HPDE6-E6E7 (cell line): Measurements from ENCODE around the gene NDUFB7.
"Not testable (repeated sequence)": the region's sequence is repeated elsewhere in the genome, so short reads cannot be mapped to it uniquely, and the experiment has no call there.

Experiments
- DNase-seq: peaks from one replicate; pipeline ENCODE4 v3.0.0; 2011; ENCODE audit warnings: missing footprints; ENCODE audit errors: extremely low spot score

NDUFB7 gene

DNA sequence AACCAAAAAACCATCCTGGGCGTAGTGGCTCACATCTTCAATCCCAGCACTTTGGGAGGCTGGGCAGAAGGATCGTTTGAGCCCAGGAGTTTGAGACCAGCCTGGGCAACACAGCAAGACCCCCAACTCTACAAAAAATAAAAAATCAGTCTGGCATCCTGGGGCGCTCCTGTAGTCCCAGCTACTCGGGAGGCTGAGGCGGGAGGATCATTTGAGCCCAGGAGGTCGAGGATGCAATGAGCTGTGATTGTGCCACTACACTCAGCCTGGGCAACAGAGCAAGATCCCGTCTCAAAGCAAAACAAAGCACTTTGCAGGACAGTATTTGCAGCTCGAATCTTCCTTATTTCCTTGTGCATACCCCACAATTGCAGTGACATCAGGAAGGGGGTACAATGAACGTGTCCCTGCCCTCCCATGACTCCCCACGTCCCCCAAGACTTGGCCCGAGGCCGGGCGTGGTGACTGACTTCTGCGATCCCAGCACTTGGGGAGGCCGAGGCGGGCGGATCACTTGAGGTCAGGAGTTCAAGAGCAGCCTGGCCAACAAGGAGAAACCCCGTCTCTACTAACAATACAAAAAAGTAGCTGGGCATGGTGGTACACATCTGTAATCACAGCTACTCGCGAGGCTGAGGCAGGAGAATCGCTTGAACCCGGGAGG is 870 bp downstream of the NDUFB7 start:
- DNase-seq: no peak

DNA sequence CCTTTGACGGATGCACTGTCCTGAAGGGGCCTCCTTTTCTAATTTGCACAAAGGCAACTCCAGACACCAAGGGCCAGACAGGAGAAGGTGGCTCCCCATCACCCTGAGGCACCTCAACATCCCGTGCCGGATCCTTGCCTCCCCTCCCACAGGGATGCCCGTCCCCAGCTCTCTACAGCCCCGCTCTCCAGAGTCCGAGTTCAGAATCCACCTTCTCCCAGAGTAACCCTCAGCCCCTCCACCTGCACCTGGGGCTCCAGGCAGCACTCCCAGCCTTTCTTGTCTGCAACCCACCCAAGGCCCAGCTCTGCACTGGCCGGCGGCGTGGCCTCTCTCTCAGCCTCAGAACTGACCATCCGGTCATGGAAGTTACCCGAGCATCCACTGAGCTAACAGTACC is 4.8 kb downstream of the NDUFB7 start:
- DNase-seq: no peak

DNA sequence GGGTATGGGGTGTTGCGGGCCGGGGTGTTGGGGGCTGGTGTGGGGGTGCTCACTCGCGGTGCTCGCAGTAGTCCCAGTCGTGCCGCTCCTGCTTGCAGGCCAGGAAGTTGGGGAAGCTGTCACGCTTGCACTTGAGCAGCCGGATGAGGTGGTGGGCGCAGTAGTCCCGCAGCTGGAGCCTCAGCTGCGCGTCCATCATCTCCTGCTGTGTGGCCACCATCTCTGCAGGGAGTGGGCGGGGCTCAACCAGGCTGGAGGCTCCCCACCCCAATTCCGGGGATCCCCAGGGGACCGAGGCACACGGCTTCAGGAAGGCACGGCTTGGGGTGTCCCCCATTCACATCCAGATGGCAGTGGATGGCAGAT is 5.2 kb downstream of the NDUFB7 start:
- no peak for DNase-seq

DNA sequence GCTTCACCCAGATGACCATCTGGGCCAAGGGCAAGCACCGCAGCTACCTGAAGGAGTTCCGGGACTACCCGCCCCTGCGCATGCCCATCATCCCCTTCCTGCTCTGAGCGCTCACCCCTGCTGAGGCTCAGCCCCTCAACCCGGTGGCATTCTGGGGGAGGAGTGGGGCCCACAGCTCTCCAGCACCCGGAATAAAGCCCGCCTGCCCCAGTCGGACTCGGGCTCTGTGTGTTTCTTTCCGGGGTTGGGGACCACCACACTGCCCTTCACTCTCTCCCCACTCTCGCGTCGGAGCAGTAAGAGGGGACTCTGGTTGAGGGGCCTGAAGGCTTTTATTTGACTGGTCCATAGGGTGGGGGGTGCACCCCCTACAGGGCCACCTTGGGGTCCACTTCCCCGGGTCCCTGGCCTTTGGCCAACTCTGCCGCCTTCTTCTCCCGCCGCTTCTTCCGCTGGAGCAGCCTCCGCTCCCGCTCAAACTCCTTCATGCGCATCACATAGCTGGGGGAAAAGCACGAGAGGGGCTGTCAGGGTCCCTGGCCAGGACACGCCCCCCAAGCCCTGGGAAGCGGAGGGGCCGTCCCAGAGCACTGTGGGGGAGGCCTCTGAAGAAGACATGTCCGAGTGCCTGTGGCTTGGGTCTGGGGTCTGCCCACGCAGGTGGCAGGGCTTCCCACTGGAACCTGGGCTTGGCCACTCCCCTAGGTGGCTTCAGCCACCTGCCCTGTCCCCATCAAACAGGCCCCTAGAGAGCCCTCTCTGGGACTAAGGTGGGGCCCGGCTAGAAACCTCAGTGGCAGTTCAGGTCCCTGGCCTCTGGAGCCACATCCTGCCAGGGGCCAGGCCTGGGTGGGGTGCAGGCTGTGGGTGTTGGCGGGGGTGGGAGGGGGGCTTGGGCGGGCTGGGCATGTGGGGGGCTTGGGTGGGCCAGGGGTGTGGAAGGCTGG is 5.8 kb downstream of the NDUFB7 start:
- DNase-seq: no peak

DNA sequence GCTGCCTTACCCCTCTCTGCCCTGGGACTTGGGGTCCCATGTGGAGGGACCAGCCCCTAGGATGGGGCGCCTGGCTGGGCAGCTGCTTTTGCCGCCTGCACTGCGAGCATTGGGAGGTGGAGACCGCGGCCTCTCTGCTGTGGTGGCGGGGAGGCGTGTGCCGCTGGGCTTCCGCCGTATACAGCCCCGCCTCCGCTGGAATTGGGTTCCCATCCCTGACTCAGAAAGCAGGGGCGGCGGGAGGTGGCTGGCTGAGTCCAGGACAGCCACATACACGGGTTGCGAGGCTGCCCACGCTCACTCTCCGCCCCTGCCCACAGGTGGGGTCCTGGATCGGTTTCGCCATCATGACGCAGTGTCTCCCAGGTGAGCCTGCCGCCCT is 6.6 kb downstream of the NDUFB7 start:
- no peak for DNase-seq

DNA sequence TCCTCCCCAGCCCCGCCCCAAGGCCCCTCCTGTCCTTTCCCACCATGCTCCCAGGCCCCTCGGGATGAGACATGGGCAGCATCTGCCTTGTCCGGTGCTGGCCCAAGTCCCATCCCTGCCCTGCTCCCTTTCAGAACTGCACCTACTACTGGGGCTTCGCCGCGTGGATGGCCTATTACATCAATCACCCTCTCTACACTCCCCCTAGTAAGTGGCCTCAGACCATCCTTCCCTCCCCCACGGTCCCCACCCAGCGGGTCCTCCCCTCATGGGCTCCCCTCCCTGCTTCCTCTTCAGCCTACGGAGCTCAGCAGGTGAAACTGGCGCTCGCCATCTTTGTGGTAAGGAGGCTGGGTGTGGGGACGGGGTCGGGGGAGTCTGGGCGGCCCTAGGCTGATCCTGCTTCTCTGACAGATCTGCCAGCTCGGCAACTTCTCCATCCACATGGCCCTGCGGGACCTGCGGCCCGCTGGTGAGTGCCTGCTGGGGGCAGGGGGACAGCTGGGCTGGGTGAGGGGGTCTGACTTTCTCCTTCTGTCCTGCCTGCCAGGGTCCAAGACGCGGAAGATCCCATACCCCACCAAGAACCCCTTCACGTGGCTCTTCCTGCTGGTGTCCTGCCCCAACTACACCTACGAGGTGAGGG is 7.1 kb downstream of the NDUFB7 start:
- not testable (repeated sequence) for DNase-seq

DNA sequence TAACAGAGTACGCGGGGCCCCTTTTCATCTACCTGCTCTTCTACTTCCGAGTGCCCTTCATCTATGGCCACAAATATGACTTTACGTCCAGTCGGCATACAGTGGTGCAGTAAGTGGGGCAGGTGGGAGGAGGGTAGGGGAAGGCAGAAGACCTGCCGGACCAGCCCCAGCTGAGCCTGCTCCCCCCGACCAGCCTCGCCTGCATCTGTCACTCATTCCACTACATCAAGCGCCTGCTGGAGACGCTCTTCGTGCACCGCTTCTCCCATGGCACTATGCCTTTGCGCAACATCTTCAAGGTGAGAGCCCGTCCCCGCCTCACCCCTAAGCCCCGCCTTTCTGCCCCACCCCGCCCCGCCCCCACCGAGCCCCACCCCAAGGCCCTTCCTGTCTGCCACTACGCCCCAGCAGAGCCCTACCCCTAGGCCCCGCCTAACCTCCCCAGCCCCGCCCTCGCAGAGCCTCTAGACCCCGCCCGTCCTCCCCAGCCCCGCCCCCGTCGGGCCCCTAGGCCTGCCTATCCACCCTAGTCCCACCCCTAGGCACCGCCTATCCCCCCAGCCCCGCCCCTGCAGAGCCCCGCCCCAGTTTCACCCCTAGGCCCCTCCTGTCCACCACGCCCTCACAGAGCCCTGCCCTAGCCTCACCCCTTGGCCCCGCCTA is 7.7 kb downstream of the NDUFB7 start:
- DNase-seq: no peak

DNA sequence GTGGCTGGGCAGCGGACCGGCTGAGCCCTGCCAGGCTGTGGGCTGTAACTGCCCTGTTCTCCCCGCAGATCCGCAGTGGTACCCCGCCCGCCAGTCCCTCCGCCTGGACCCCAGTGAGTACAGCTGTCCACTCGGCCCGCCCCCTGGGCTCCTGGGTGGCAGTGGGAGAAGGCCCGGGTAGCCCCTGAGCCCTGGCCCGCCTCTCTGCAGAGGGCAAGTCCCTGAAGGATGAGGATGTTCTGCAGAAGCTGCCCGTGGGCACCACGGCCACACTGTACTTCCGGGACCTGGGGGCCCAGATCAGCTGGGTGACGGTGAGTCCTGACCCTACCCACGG is 8.3 kb downstream of the NDUFB7 start:
- DNase-seq: no peak

DNA sequence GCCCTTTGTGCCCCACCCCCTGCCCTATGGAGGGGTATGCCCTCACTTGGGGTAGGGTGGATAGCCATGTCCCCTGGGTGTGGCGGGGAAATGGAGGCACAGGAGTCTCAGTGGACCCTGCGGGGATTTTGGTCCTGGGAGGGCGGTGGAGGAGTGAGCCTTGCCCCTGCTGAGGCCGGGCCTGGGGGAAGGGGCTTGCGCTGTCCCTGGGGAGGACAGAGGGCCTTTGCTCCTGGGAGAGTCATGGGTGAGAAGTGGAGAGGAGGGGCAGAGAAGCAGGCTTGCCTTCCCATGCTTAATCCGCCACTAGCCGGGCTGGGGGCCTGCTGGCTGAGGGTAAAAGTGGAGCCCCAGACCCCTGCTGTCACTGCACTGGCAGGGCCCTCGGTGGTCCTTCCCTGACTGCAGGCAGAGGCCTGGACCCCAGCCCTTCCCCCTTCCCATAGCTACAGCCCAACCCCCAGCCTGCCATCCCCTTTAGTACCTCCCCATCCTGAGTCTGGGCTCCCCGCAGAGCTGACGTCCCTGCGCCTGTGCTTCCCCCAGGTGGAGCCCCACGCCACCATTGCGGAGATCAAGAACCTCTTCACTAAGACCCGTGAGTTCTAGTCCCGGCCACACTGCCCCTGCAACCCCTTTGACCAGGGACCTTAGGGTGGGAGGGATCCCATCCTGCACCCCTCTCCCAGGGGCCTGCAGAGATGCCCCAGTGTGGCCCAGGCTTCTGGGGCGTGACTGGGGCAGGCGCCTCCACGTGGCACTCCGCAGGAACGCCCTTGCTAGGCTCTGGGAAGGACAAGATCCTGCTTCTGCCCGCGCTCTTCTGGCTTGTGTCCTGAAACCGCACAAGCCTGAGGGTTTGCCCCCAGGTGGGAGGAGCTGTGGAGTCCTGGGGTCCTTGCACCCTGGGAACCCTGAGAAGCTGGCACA is 8.9 kb downstream of the NDUFB7 start:
- no peak for DNase-seq

DNA sequence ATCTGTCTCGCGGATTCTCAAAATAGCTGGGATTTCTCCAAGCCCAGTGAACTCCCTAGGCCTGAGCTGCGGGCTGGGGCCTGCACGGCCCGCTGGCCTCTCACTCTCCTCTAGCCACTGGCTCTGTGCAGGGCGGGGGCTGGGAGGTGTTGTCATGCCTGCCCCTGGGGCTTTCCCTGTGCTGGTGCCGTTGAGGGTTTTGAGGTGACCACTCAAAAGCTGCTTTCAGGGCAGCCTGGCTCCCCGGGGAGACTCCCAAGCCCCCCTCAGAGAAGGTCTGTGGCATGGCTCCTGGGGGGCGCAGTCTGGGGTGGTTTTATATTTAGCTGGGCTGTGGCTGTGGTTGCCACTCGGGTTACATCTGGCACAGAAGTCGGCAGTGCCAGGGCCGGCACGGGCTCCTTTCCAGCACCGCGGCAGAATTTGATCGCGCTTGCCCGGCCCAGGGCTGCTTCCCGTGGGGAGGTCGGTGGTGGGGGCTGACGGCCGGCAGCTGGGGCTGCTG is 10.0 kb downstream of the NDUFB7 start:
- no peak for DNase-seq

DNA sequence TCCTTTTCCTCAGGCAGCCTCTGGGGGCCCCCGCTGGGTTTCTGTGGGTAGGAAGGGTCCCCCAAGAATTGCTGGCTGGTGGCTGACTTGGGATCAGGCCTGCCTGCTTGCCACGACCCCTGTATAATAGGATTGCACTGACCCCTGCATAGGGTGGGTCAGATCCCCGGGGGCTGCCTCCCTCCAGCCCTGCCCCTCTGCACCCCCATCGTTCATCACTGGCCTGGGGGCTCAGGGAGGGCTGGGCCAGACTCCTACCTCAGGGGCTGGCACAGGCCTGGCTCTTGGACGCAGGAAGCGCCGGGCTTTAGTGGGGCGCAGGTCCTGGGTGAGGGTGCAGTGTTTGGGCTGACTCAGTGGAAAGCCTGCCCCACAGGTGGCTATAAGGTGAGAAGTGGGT is 10.6 kb downstream of the NDUFB7 start:
- no peak for DNase-seq

DNA sequence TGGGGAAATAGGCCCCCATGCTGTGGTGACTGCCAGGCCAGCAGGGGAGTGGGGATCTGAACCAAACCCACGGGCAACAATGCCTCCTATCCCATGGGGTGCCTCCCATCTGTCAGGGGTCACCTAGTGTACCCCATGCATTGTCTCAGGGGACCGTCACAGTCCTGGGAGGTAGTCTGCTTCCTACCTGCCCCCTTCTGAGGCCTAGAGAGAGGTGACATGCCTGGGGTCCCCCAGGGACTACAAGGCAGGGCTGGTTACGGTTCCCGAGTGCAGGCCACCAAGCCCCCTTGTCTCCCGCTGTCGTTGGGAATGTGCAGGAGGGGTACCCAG is 11.1 kb downstream of the NDUFB7 start:
- no peak for DNase-seq

DNA sequence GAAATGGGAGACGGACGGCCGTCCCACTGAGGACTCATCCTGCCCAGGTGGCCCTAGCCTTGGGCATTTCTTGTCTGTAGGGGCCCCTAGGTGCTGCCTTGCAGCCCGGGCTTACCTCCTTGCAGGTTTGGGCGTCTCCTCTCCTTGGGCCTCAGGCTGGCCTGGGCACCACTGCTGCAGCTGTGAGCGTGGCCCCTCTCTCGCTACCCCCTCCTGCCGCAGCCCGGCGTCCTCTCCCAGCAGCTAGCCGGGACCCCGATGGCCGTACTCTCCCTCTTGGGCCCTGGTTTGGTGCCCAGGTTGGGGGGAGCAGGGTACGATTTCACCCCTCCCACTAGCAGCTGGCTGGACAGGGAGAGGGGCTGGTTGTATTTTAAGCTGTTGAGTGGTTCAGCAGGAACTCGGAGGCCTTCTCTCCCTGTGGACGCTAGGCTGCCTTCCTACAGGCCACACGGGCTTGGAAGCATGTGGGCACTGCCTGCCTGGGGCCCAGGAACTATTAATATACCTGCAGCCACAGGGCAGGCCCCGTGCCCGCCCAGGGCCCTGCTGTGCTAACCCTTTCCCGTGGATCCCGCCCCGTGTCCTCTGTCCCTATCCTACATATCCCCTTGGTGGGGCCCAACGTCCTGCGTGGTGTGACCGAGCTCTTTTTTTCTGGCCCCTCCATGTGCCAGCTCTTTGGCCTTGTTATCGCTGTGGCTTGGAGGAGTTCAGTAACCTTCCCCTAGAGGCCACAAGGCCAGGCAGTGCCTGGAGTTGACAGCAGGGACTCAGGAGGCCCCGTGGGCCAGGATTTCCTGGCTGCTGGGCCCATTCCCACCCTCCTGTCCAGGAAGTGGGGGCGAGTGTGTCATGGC is 11.7 kb downstream of the NDUFB7 start:
- no peak for DNase-seq

DNA sequence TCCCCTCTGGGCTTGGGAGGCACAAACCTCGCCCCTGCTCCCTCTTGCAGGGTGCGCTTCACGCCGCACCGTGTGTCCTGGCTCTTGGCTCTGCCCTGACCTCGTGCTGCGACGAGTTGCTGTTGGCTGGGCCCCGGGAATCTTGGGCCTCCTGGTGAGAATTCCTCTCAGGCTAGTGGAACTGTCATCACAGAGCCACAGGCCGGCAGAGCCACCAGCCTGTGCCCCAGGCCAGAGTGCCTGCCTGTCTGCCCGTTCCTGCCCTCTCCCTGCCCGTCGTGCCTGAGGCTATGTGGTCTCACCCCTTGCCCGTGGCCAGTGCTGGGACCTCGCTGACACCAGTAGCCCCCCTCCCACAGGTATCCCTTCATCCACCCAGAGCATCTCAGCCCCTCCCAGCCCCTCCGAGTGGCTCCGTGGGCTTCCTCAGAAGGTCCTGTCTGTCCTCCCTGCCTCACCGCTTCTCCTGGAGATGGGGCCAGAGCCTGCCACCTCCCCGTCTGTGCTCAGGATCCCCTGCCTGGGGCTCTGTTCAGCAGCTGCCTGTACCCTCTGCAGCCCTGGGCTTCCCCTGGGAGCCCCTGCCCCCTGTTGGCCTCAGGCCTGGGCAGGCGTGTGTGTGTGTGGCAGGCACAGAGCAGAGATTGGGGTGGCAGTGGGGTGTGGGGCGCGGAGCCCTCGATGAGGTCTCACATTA is 13.3 kb downstream of the NDUFB7 start:
- no peak for DNase-seq

DNA sequence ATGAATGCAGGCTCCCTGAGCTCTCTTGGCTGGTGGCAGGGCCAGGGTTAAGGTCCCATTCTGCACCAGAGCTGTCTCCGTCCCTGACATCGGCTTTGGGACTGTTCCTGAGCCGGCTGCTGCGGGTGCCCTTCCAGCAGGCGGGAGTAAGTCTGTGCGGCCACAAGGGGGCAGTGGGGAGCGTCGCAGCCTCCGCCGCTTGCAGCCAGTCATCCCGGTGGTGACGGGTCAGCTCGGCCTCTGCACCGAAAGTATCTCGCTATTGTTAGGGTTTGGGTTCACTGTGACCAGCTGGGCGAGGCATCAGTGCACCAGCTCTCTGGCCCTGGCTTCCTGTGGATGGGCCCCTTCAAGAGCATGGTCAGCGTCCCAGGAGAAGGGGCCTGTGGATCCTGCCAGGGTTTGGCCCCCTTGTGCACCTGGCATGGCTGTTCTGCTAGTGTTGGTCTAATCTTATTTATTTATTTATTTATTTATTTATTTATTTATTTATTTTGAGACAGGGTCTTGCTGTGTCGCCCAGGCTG is 15.1 kb downstream of the NDUFB7 start:
- DNase-seq: peak; percentile 76

DNA sequence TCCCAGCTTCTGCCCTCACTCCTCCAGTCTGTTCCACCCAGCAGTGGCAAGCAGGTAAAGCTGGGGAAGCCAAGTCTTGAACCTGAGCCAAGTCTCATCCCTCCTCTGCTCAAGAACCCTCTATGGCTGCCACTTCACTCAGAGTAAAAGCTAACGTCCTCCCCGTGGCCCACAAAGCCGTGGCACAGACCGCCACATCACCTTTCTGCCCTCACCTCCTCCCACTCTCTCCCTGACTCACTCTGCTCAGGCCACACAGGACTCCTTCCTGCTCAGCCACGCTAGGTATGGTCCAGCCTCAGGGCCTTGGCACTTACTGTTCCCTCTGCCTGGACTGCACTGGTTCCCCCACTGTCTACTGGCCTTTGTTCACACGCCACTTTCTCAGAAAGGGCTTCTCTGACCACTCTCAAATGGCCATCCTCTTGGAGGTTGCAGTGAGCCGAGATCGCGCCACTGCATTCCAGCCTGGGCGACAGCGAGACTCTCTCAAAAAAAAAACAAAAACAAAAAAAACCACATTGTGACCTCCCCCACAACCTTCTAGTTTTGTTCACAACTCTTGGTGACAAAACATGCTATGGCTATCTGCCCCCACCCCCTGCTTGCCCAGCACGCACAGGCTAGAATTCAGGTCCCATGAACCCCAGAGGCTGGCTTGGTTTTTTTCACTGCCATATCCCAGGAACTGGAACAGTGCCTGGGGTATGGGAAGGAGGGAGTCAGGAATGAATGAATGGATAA is 15.8 kb downstream of the NDUFB7 start:
- DNase-seq: no peak

DNA sequence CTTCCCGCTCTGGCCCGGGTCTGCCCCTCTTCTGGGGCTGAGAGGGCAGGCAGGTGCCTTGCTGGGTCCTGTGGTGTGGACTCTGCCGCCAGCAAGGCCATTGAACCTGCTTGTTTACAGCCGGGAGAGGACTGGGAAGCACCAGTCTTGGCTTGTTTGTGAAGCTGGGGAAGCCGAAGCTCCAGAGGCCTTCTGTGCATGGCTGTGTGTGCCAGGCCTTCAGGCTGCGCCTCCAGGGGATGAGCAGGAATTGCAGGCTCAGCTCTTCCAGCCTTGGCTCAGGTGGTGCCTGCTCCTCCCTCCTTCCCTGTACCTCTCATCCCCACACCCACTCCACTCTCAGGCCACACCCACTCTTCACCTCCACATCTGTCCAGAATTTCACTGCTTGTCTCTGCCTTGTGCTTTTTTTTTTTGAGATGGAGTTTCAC is 17.5 kb downstream of the NDUFB7 start:
- DNase-seq: no peak

DNA sequence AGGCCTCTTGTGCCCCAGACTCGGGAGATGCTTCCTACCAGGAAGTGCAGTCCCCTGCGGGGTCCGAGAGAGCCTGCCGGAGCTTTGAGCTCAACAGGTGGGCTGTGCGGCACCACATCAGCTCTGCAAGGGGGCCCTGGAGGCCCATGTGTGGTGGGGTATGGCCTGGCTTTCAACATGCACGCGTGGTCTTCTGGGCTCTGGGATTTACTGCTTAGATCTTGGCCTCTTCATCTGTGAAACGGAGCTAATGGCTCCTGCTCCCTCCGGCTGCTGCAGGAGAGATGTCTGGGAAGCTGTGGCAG is 18.0 kb downstream of the NDUFB7 start:
- no peak for DNase-seq
